GM06990 (cell line): ENCODE data around the gene ADRA2B.

ENCODE experiments used
- DNase-seq: peaks from one replicate; pipeline ENCODE4 v3.0.0-alpha.2; 2011; ENCODE audit not compliant: insufficient read length; ENCODE audit errors: extremely low read depth
- H3K27me3 ChIP-seq: replicated peaks from 2 replicates; pipeline ENCODE4 v1.6.0; 2011; ENCODE audit warnings: low read length; ENCODE audit not compliant: control insufficient read depth, insufficient read depth
- H3K36me3 ChIP-seq: 2 replicates; pipeline ENCODE4 v1.5.1; 2011; ENCODE audit warnings: low read length; ENCODE audit not compliant: control insufficient read depth, insufficient read depth
- H3K4me3 ChIP-seq: replicated peaks from 2 replicates; pipeline ENCODE4 v1.5.1; 2011; ENCODE audit warnings: low read depth, mild to moderate bottlenecking, control low read depth, low read length
- CTCF ChIP-seq: IDR thresholded peaks from 2 replicates; pipeline ENCODE4 v1.5.1; 2011; ENCODE audit warnings: low read length, control low read depth, mild to moderate bottlenecking, inconsistent platforms; ENCODE audit not compliant: insufficient read depth, poor library complexity, severe bottlenecking

The ADRA2B gene

DNA sequence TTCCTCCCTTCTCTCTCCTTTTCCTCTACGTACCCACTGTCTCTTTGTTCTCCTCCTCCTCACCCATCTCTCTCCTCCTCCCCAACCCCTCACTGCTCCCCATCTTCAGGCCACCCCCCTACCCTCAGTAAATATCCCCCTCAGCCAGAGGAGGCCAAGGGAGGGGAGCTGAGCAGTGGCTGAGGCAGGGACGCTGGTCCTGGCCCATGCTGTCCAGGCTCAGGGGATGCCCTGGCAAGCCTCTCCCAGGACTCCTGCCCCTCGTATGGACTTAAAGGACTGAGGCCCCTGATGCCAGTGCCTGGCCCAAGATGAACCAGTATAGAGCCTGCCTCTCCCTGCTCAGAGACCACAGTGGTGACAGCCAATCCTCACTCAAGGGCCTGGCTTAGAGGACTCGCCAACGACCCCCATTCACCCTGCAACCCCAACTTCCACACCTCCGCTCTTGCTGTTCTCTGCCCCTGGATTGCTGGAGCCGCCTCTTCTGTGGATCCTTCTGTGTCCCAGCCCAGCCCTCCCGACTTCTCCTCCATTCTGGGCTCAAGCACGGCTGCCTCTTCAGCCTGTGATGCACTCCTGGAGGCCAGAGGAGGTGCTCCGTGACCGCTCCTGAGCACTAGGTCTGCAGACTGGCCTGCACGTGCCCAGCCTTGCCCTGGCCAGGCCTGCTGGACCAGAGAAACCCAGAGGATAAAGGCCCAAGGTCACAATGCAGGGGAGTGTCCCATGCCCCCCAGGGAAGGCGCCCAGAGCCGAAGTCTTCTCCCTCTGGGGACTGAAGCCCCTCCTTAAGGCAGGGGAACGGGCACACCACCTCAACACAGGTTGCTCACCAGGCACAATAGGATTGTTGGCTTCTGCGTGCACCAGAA lies 38.4 kb upstream of the ADRA2B start:
- no peak for TF ChIP-seq CTCF
- no peak overlapping the region for H3K4me3 ChIP-seq
- H3K36me3 ChIP-seq: no peaks in the 10 kb centered on the region
- DNase-seq: no peak
- no peaks in the 10 kb centered on the region for H3K27me3 ChIP-seq

DNA sequence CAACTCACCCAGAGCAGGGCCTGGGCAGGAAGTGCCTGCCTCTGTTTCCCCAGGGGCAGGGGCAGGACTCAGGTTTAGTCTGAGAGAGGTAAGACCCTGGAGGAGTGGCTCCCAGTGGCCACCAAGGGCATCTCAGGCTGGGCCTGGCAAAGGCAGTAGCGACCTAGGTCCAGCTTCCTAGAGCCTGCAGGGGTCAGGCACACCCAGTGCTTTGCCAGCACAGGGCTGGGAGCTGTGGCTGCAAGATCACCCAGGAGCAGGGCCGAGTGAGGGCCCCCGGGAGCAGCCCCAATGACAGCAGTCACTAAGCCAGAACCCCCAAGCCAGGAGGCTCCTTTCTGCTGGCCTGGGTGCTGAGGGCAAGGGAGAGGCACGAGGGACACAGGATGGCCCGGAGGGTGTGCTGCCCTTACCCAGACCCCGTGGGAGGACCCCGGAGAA lies 37.6 kb upstream of the ADRA2B start:
- peak; percentile 10 for TF ChIP-seq CTCF
- Histone ChIP-seq H3K4me3 (no peak overlapping the region), H3K27me3 (no peaks in the 10 kb centered on the region), H3K36me3 (no peaks in the 10 kb centered on the region)
- no peak for DNase-seq

DNA sequence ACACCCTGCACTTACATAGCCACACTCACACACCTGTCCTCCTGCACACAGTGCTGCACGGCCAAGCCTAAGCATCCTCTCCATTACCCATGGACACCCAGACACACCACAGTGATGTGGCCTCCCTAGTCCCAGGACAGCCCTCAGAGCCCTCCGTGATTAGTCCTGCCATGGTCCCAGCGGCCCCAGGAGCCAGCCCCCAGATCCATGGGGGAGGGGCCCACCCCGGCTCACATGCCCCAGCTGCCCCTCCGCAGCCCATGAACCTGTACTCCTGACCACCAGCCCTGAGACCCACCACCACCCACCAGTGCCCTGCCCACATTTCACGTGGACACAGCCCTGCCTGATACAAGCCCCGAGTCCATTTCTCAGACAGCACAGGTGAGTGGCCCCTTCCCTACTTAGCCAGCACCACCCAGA lies 36.9 kb upstream of the ADRA2B start:
- no peak for TF ChIP-seq CTCF
- no peak overlapping the region for H3K4me3 ChIP-seq
- H3K36me3 ChIP-seq: no peaks in the 10 kb centered on the region

DNA sequence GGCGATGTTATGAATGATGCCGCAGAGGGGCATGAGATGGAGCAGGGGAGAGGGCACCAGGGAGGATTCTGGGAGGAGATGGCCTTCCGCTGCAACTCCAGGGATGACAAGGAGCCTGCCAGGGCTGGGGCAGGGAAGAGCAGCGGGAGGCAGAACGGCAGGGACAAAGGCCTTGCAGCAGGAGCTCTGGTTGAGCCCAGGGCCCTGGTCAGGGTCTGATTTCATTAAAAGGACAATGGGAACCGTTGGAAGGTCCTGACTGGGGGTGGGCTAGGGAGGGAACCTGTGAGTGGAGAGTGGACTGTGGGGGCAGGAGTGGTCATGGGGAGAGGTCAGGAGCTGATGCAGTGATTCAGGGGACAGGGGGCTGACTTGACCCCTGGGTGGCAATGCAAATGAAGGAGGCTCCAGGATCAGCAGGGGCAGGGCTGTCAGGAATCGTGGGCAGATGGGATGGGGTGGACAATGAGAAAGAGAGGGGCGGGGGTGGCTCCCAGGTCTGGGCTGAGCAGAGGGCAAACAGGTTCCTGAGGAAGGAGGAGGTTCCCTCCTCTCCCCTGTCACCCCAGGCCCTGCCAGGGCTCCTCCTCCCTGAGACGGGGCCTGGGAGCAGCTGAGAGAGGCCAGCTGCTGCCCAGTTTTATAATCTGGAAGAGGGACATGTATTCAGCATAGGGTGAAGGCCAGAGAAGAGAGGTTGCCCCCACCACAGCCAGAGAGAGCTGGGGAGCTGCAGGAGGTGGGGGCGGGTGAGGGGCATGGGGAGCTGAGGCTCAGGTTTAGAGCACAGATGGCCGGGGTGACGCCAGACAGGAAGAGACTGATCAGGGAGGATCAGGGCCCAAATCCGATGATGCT lies 36.2 kb upstream of the ADRA2B start:
- TF ChIP-seq CTCF: no peak
- no peaks in the 10 kb centered on the region for H3K36me3 ChIP-seq
- no peak for DNase-seq
- no peak overlapping the region for H3K4me3 ChIP-seq
- H3K27me3 ChIP-seq: no peaks in the 10 kb centered on the region

More for the DNA sequence above, 36.9 kb upstream of the ADRA2B start:
- no peaks in the 10 kb centered on the region for H3K27me3 ChIP-seq
- no peak for DNase-seq

GRCh38 chr2:96151595-96152303 lies 35.4 kb upstream of the ADRA2B start:
- no peak overlapping the region for H3K4me3 ChIP-seq
- no peak for DNase-seq
- no peaks in the 10 kb centered on the region for H3K36me3 ChIP-seq
- TF ChIP-seq CTCF: no peak
- H3K27me3 ChIP-seq: no peaks in the 10 kb centered on the region
